Vagina (tissue), 2 donors: Measurements from ENCODE around the gene CABP1.
"Not testable (repeated sequence)": the region's sequence is repeated elsewhere in the genome, so short reads cannot be mapped to it uniquely, and the experiment has no call there.

Experiments
- CTCF ChIP-seq, 3 experiments: fragments of 450-650 bp in 2 of 3; fragments of 200-600 bp in 1 of 3; sonication (generic) in 1 of 3; IDR thresholded peaks; one replicate each; pipeline ENCODE4 v1.5.1; 2017 to 2019; ENCODE audit warnings: antibody characterized with exemption in 3 of 3, mild to moderate bottlenecking in 2 of 3, moderate library complexity in 2 of 3
- POLR2A ChIP-seq, 2 donors: fragments of 450-650 bp; IDR thresholded peaks; one replicate each; pipeline ENCODE4 v1.6.1; 2017; ENCODE audit warnings: antibody characterized with exemption in 2 of 2, mild to moderate bottlenecking in 2 of 2, moderate library complexity in 2 of 2
- POLR2AphosphoS5 ChIP-seq, 2 donors: sonication (generic); formaldehyde crosslinking; IDR thresholded peaks; one replicate each; pipeline ENCODE4 v1.9.0; 2017; ENCODE audit warnings: antibody characterized with exemption in 2 of 2, mild to moderate bottlenecking in 2 of 2, low read depth in 1 of 2; ENCODE audit not compliant: insufficient read depth in 1 of 2

DNA sequence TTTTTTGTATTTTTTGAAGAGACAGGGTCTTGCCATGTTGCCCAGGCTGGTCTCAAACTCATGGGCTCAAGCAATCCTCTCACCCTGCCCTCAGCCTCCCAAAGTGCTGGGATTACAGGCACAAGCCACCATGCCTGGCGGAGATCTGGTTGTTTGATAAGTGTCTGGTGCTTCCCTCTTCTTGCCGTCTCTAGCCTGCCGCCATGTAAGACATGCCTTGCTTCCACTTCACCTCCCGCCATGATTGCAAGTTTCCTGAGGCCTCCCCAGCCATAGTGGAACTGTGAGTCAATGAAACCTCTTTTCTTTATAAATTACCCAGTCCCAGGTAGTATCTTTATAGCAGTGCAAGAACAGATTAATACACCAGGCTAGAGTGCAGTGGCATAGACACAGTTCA is 22.7 kb upstream of the CABP1 start:
- TF ChIP-seq CTCF (IDR thresholded peaks at IDR 0.05); POLR2A (IDR thresholded peaks at IDR 0.05); POLR2AphosphoS5 (IDR thresholded peaks at IDR 0.05; ENCODE audit: insufficient read depth in 1 of 2, low read depth in 1 of 2): not testable (repeated sequence)
